GM18499 (cell line): ENCODE data around the gene HOMEZ.
A peak's percentile ranks its signal among the peaks of the same experiment; 100 is the strongest.

Source experiments
- ATAC-seq: cut with Tn5 transposase; IDR thresholded peaks from one replicate; pipeline ENCODE4 v1.9.1; 2021; ENCODE audit warnings: moderate number of reproducible peaks; ENCODE audit not compliant: insufficient read depth, unreplicated experiment

Gene HOMEZ

GRCh38 chr14:23308721-23309445 is 23.0 kb upstream of the HOMEZ start:
- ATAC-seq, result no peak

GRCh38 chr14:23307687-23308644 is 22.0 kb upstream of the HOMEZ start:
- no peak for ATAC-seq

- ATAC-seq, result no peak
Observed at GRCh38 chr14:23307146-23307530, 21.2 kb upstream of the HOMEZ start.

GRCh38 chr14:23306412-23307145 is 20.6 kb upstream of the HOMEZ start, which contains the start of gene BCL2L2:
BCL2L2 (plus strand) TSS chr14:23306833; CDS start chr14:23307768, 935 bp downstream.
- ATAC-seq, result no peak

- ATAC-seq, result peak; percentile 16
Observed at GRCh38 chr14:23302290-23303225, 16.6 kb upstream of the HOMEZ start, which contains the start of gene PPP1R3E. PPP1R3E (minus strand) TSS chr14:23302859; CDS start chr14:23302576, 283 bp downstream.

GRCh38 chr14:23301969-23302289 is 16.0 kb upstream of the HOMEZ start:
- ATAC-seq, result peak; percentile 11

GRCh38 chr14:23301288-23301968 is 15.5 kb upstream of the HOMEZ start:
- peak; percentile 47 for ATAC-seq

GRCh38 chr14:23300687-23301223 is 14.8 kb upstream of the HOMEZ start:
- no peak for ATAC-seq

- no peak for ATAC-seq
Observed at GRCh38 chr14:23299986-23300686, 14.2 kb upstream of the HOMEZ start.

GRCh38 chr14:23299211-23299957 is 13.5 kb upstream of the HOMEZ start:
- ATAC-seq, result no peak

- no peak for ATAC-seq
Observed at GRCh38 chr14:23297611-23298277, 11.8 kb upstream of the HOMEZ start.

GRCh38 chr14:23297096-23297495 is 11.2 kb upstream of the HOMEZ start:
- ATAC-seq, result no peak

GRCh38 chr14:23296012-23296777 is 10.3 kb upstream of the HOMEZ start:
- no peak for ATAC-seq

GRCh38 chr14:23294734-23295561 is 9.0 kb upstream of the HOMEZ start:
- ATAC-seq, result no peak

GRCh38 chr14:23286902-23287479 is 1.1 kb upstream of the HOMEZ start:
- ATAC-seq, result no peak
